Measurements from ENCODE around the gene DCK.
"Not testable (repeated sequence)": the region's sequence is repeated elsewhere in the genome, so short reads cannot be mapped to it uniquely, and the experiment has no call there.

The DCK gene

GRCh38 chr4:70997036-70997435 lies 3.6 kb downstream of the DCK start:
- H4K20me1 ChIP-seq: peaks cover 46% of the 10 kb centered on the region
- H3K4me1 ChIP-seq: peaks cover 45% of the 10 kb centered on the region
- peak overlapping the region; percentile 93 for H3K4me2 ChIP-seq
- H3K36me3 ChIP-seq: peaks cover 45% of the 10 kb centered on the region
- H3K27ac ChIP-seq: 0 out of 2 replicates have a peak overlapping the region, but pooled peaks have one; percentile 10
- TF ChIP-seq Cebpa-rat (IDR thresholded peaks at IDR 0.05): no peak
- peak overlapping the region; percentile 93 for H3K9ac ChIP-seq
- H3K9me3 ChIP-seq: peaks cover 33% of the 10 kb centered on the region
- no peaks in the 10 kb centered on the region for H3K27me3 ChIP-seq
- peak overlapping the region; percentile 93; the same call in 1 of the 2 replicates for H3K4me3 ChIP-seq

- peaks cover 47% of the 10 kb centered on the region for H3K36me3 ChIP-seq
- H3K4me2 ChIP-seq: peak overlapping the region; percentile 93
- 0 out of 2 replicates have a peak overlapping the region, but pooled peaks have one; percentile 10 for H3K27ac ChIP-seq
- H3K9me3 ChIP-seq: peaks cover 33% of the 10 kb centered on the region
- H3K27me3 ChIP-seq: no peaks in the 10 kb centered on the region
- H3K4me1 ChIP-seq: peaks cover 45% of the 10 kb centered on the region
- TF ChIP-seq Cebpa-rat (IDR thresholded peaks at IDR 0.05): no peak
- peaks cover 51% of the 10 kb centered on the region for H4K20me1 ChIP-seq
- 0 out of 2 replicates have a peak overlapping the region, but pooled peaks have one; percentile 93 for H3K4me3 ChIP-seq
- peak overlapping the region; percentile 93; the same call in 1 of the 2 replicates for H3K9ac ChIP-seq
Measured at GRCh38 chr4:70997546-70997945, 4.1 kb downstream of the DCK start.

GRCh38 chr4:70999639-71000038 lies 6.2 kb downstream of the DCK start:
- peaks cover 62% of the 10 kb centered on the region for H3K36me3 ChIP-seq
- H3K27ac ChIP-seq, H3K9ac ChIP-seq, H3K4me3 ChIP-seq, H3K27me3 ChIP-seq, H3K4me2 ChIP-seq: not testable (repeated sequence)
- H3K9me3 ChIP-seq: peaks cover 33% of the 10 kb centered on the region
- peaks cover 72% of the 10 kb centered on the region for H4K20me1 ChIP-seq
- H3K4me1 ChIP-seq: peaks cover 61% of the 10 kb centered on the region

GRCh38 chr4:71001363-71001762 lies 7.9 kb downstream of the DCK start:
- Histone ChIP-seq H3K36me3 (peaks cover 69% of the 10 kb centered on the region), H3K9me3 (peaks cover 33% of the 10 kb centered on the region), H3K4me1 (peaks cover 54% of the 10 kb centered on the region), H4K20me1 (peaks cover 72% of the 10 kb centered on the region)
- not testable (repeated sequence) for H3K9ac ChIP-seq, H3K27ac ChIP-seq, H3K27me3 ChIP-seq, H3K4me2 ChIP-seq, H3K4me3 ChIP-seq

GRCh38 chr4:71004281-71004851 lies 10.9 kb downstream of the DCK start:
- Histone ChIP-seq H3K4me2 (peak overlapping the region; percentile 63), H3K4me3 (no peak overlapping the region), H3K9ac (peak overlapping the region; percentile 34; the same call in 1 of the 2 replicates), H3K4me1 (peaks cover 41% of the 10 kb centered on the region), H3K36me3 (peaks cover 64% of the 10 kb centered on the region), H3K27ac (0 out of 2 replicates have a peak overlapping the region, but pooled peaks have one; percentile 9), H4K20me1 (peaks cover 85% of the 10 kb centered on the region), H3K27me3 (no peaks in the 10 kb centered on the region), H3K9me3 (peaks cover 23% of the 10 kb centered on the region)
- no peak for TF ChIP-seq Cebpa-rat (IDR thresholded peaks at IDR 0.05)

- peaks cover 41% of the 10 kb centered on the region for H3K4me1 ChIP-seq
- H3K27ac ChIP-seq, H3K27me3 ChIP-seq, H3K9ac ChIP-seq, H3K4me3 ChIP-seq: not testable (repeated sequence)
- peak overlapping the region; percentile 63 for H3K4me2 ChIP-seq
- H4K20me1 ChIP-seq: peaks cover 92% of the 10 kb centered on the region
- peaks cover 16% of the 10 kb centered on the region for H3K9me3 ChIP-seq
- H3K36me3 ChIP-seq: peaks cover 63% of the 10 kb centered on the region
Measured at GRCh38 chr4:71005025-71005424, 11.6 kb downstream of the DCK start.

GRCh38 chr4:71006203-71006907 lies 12.9 kb downstream of the DCK start:
- Histone ChIP-seq H3K9ac (no peak overlapping the region), H4K20me1 (peaks cover 98% of the 10 kb centered on the region), H3K9me3 (peaks cover 7% of the 10 kb centered on the region), H3K4me3 (no peak overlapping the region), H3K4me2 (no peak overlapping the region), H3K4me1 (peaks cover 41% of the 10 kb centered on the region), H3K27me3 (no peaks in the 10 kb centered on the region), H3K27ac (no peak overlapping the region), H3K36me3 (peaks cover 59% of the 10 kb centered on the region)
- TF ChIP-seq Cebpa-rat (IDR thresholded peaks at IDR 0.05): no peak

GRCh38 chr4:71008196-71008595 lies 14.7 kb downstream of the DCK start:
- H3K4me1 ChIP-seq: peaks cover 26% of the 10 kb centered on the region
- no peak overlapping the region for H3K4me2 ChIP-seq
- peaks cover 63% of the 10 kb centered on the region for H3K36me3 ChIP-seq
- H4K20me1 ChIP-seq: peaks cover 80% of the 10 kb centered on the region
- H3K9ac ChIP-seq: no peak overlapping the region
- peaks cover 18% of the 10 kb centered on the region for H3K9me3 ChIP-seq
- no peak overlapping the region for H3K4me3 ChIP-seq
- TF ChIP-seq Cebpa-rat (IDR thresholded peaks at IDR 0.05): no peak
- H3K27me3 ChIP-seq: no peaks in the 10 kb centered on the region
- no peak overlapping the region for H3K27ac ChIP-seq

- peaks cover 20% of the 10 kb centered on the region for H3K9me3 ChIP-seq
- H3K27ac ChIP-seq: no peak overlapping the region
- H3K4me1 ChIP-seq: peaks cover 18% of the 10 kb centered on the region
- peaks cover 54% of the 10 kb centered on the region for H3K36me3 ChIP-seq
- no peaks in the 10 kb centered on the region for H3K27me3 ChIP-seq
- H4K20me1 ChIP-seq: peaks cover 71% of the 10 kb centered on the region
- no peak overlapping the region for H3K9ac ChIP-seq
- no peak overlapping the region for H3K4me3 ChIP-seq
- TF ChIP-seq Cebpa-rat (IDR thresholded peaks at IDR 0.05): no peak
- no peak overlapping the region for H3K4me2 ChIP-seq
Measured at GRCh38 chr4:71009086-71009485, 15.6 kb downstream of the DCK start.

- H4K20me1 ChIP-seq: peaks cover 62% of the 10 kb centered on the region
- no peaks in the 10 kb centered on the region for H3K27me3 ChIP-seq
- H3K4me3 ChIP-seq: no peak overlapping the region
- H3K36me3 ChIP-seq: peaks cover 45% of the 10 kb centered on the region
- peaks cover 20% of the 10 kb centered on the region for H3K9me3 ChIP-seq
- H3K4me2 ChIP-seq: no peak overlapping the region
- H3K9ac ChIP-seq: no peak overlapping the region
- no peak for TF ChIP-seq Cebpa-rat (IDR thresholded peaks at IDR 0.05)
- H3K27ac ChIP-seq: no peak overlapping the region
- H3K4me1 ChIP-seq: peaks cover 8% of the 10 kb centered on the region; the same call in 1 of the 2 replicates
Measured at GRCh38 chr4:71009890-71010588, 16.6 kb downstream of the DCK start.

All from BLaER1 (cell line).